ENCODE data around the gene R3HDML.
A peak's percentile ranks its signal among the peaks of the same experiment; 100 is the strongest.

R3HDML gene

DNA sequence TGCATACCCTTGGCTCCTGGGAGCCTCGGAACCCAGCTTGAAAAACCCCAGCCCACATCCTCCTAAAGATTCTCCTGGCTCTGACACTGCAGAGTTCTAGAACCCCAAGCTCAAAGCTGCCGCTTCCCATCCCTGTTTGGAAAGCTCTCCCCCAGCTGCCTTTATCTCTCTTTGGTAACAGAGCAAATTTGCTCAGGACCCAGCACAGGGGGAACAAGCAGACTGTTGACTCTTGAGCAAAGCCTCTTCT, 57.5 kb downstream of the R3HDML start:
- no peak for DNase-seq
- no peak for TF ChIP-seq POLR2A (IDR thresholded peaks at IDR 0.05; ENCODE audit: low read length)
- TF ChIP-seq GATA1 (IDR thresholded peaks at IDR 0.05; ENCODE audit: low read depth, low read length): no peak

DNA sequence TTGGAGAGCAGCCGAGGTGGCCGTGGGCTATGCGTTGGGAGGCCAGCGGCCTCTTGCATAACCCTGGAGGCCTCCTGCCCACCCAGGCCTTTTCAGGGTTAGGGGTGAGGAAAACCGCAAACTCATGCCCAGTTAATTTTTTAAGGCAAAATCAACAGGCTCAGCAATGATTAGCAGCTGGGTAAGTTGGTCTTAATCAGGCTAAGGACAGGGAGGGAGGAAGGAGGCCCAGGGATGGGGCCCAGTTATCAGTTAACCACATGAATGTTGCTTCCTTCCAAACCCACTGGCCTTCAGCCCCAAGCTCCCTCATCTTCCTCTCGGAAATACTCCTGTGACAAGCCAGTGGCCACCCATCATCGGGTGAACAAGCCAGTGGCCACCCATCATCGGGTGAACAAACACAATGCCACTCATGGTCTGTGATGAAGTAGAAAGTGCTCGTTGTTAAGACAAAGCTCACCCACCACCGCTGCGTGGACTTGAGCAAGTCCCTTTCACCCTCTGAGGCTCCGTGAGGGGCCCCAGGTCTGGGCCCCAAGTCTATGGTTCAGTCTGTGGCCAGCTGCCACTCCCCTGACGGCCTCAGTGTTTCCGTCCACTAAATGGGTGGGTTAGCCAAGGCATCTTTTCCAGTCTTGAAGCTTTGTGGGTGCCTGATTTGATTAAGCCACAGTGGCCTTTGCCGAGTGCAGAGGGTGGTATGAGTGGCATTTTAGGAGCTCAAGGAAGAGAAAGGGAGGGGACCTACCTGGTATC, 58.0 kb downstream of the R3HDML start:
- peak; percentile 94 to 99 for DNase-seq
- peak; percentile 27 for TF ChIP-seq POLR2A (IDR thresholded peaks at IDR 0.05; ENCODE audit: low read length)
- TF ChIP-seq GATA1 (IDR thresholded peaks at IDR 0.05; ENCODE audit: low read depth, low read length): peak; percentile 43

GRCh38 chr20:44395461-44396340, 58.9 kb downstream of the R3HDML start:
- peak; percentile 54 to 67 for DNase-seq
- TF ChIP-seq POLR2A (IDR thresholded peaks at IDR 0.05; ENCODE audit: low read length): no peak
- TF ChIP-seq GATA1 (IDR thresholded peaks at IDR 0.05; ENCODE audit: low read depth, low read length): no peak

- no peak for TF ChIP-seq POLR2A (IDR thresholded peaks at IDR 0.05; ENCODE audit: low read length)
- no peak for TF ChIP-seq GATA1 (IDR thresholded peaks at IDR 0.05; ENCODE audit: low read depth, low read length)
Measured at GRCh38 chr20:44396369-44397130, 59.7 kb downstream of the R3HDML start.

GRCh38 chr20:44398335-44398734, 61.5 kb downstream of the R3HDML start:
- peak; percentile 74 to 79 for DNase-seq
- TF ChIP-seq GATA1 (IDR thresholded peaks at IDR 0.05; ENCODE audit: low read depth, low read length) (no peak), POLR2A (IDR thresholded peaks at IDR 0.05; ENCODE audit: low read length) (no peak)

More at GRCh38 chr20:44396369-44397130, 59.7 kb downstream of the R3HDML start:
- peak; percentile 55 to 56 for DNase-seq

GRCh38 chr20:44399446-44399845, 62.6 kb downstream of the R3HDML start:
- TF ChIP-seq GATA1 (IDR thresholded peaks at IDR 0.05; ENCODE audit: low read depth, low read length): no peak
- TF ChIP-seq POLR2A (IDR thresholded peaks at IDR 0.05; ENCODE audit: low read length): no peak
- peak; percentile 12 to 22 for DNase-seq

DNA sequence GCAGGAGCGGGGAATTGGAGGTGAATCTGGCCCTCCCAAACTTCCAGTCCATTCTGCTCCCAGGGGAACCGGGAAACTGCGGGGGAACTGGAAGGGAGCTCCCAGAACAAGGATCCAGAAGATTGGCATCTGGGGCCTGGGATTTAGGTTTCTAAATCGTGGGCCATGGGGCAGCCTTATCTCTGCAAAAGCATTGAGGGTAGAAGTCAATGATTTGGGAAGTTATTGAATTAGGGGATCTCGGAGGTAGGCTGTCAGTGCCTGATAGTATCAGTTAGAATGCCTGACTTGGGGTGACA, 63.8 kb downstream of the R3HDML start:
- DNase-seq: no peak
- TF ChIP-seq POLR2A (IDR thresholded peaks at IDR 0.05; ENCODE audit: low read length) (no peak), GATA1 (IDR thresholded peaks at IDR 0.05; ENCODE audit: low read depth, low read length) (no peak)

Data from erythroblast (primary cell).